Measurements from ENCODE around the gene ESF1. TPM values are rescaled to one million over a fixed set of nuclear protein-coding genes. Genes with fewer than 3 reads are reported as not detected.
"Not testable (repeated sequence)": the region's sequence is repeated elsewhere in the genome, so short reads cannot be mapped to it uniquely, and the experiment has no call there.

ESF1 gene
- total RNA-seq, 2 donors from 2014 or later: 10.4 to 11.1 TPM

DNA sequence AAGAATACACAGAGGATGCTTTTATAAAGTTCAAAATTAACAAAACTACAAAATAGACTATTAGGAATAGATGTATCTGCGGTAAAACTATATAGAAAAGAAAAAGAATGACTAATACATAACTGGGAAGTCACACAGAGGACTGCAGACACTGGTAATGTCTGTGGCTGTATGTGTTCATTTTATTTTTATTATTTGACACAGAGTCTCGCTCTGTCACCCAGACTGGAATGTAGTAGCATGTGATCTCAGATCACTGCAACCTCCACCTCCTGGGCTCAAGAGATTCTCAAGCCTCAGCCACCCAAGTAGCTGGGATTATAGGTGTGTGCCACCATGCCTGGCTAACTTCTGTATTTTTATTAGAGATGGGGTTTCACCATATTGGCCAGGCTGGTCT is 38.9 kb downstream of the ESF1 start:
- Histone ChIP-seq H3K27me3 (no peaks in the 10 kb centered on the region), H3K27ac (no peak overlapping the region), H3K4me1 (no peaks in the 10 kb centered on the region), H3K36me3 (peaks cover 8% of the 10 kb centered on the region), H3K4me3 (no peak overlapping the region), H3K9me3 (peaks cover 0 to 5% of the 10 kb centered on the region in 2 donors)
- DNase-seq (ENCODE audit: low spot score): no peak
- TF ChIP-seq, protein P1, sequence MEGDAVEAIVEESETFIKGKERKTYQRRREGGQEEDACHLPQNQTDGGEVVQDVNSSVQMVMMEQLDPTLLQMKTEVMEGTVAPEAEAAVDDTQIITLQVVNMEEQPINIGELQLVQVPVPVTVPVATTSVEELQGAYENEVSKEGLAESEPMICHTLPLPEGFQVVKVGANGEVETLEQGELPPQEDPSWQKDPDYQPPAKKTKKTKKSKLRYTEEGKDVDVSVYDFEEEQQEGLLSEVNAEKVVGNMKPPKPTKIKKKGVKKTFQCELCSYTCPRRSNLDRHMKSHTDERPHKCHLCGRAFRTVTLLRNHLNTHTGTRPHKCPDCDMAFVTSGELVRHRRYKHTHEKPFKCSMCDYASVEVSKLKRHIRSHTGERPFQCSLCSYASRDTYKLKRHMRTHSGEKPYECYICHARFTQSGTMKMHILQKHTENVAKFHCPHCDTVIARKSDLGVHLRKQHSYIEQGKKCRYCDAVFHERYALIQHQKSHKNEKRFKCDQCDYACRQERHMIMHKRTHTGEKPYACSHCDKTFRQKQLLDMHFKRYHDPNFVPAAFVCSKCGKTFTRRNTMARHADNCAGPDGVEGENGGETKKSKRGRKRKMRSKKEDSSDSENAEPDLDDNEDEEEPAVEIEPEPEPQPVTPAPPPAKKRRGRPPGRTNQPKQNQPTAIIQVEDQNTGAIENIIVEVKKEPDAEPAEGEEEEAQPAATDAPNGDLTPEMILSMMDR (IDR thresholded peaks at IDR 0.05): no peak

DNA sequence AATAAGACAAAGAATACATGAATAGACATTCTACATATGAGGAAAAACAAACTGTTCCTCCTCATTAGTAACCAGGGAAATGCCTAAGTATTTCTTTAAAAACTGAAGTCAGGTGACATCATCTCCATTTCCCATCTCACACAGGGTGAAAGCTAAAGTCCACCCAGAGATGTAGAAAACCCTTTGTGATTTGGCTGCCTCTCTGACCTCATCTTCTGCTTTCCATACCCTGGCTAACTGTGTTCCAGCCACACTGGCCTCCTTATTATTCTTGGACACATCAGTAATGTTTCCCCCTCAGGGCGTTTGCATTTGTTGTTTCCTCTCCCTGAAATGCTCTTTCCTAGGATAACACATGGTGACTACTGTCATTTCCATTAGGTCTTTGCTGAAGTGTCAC is 40.4 kb downstream of the ESF1 start:
- H3K4me1 ChIP-seq: no peaks in the 10 kb centered on the region
- no peaks in the 10 kb centered on the region for H3K27me3 ChIP-seq
- no peak for DNase-seq (ENCODE audit: low spot score)
- peaks cover 0 to 14% of the 10 kb centered on the region in 2 donors for H3K9me3 ChIP-seq
- no peak overlapping the region for H3K27ac ChIP-seq
- TF ChIP-seq, protein P1 (IDR thresholded peaks at IDR 0.05): no peak
- H3K36me3 ChIP-seq: peaks cover 8% of the 10 kb centered on the region
- no peak overlapping the region for H3K4me3 ChIP-seq

DNA sequence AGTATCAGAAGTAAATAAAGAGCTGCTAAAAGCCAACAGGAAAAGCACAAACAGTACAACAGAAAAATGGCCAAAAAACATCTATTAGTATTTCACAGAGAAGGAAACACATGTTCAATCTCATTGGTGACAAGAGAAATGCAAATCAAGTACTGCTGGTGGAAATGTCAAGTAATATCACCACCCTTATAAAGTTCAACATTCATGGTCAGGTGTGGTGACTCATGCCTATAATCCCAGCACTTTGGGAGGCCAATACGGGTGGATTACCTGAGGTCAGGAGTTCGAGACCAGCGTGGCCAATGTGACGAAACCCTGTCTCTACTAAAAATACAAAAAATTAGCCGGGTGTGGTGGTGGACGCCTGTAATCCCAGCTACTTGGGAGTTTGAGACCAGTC is 42.8 kb downstream of the ESF1 start:
- no peak for DNase-seq (ENCODE audit: low spot score)
- Histone ChIP-seq H3K9me3 (peaks cover 0 to 14% of the 10 kb centered on the region in 2 donors), H3K4me3 (no peak overlapping the region), H3K36me3 (peaks cover 8% of the 10 kb centered on the region), H3K4me1 (peaks cover 0 to 9% of the 10 kb centered on the region in 2 donors), H3K27ac (no peak overlapping the region), H3K27me3 (no peaks in the 10 kb centered on the region)
- TF ChIP-seq, protein P1 (IDR thresholded peaks at IDR 0.05): no peak

DNA sequence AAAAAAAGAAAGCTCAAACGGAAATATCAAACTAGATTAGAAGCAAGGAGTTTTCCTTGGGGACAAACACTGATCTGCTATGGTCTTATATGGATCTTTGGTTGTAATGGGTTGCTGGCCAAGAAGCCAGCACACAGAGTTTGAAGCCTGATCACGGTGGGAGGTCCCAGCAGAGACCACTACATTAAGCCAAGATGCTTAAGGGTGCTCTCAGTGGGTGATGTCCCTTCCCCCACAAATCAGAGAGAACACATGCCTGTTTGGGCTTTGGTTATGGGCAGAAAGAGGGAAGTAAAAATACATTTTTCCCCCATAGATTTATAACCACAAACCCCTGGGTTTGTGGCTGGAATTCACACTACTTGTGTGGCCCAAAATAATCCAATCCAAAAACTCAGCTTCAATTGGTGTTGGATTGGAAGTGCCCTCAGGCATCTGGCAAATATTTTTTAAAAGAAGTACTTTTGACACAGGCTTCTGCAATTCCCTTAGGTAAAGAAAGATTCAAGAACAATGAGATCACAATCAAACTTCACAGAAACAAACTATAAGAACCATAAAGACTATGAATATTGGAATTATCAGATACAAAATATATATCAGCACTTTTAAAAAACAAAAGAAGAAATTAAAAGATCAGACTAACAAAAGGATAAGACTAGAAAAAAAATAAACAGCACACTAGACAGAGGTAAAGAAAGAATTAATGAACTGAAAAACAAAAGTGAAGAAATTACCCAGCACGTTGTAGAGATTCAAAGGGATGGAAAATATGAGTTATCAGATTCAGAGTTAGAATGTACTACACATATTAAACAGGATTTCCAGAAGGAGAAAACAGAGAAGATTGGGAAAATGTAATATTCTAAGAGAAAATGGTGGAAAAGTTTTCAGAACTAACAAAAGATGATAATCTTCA is 44.7 kb downstream of the ESF1 start:
- Histone ChIP-seq H3K36me3 (peaks cover 8% of the 10 kb centered on the region), H3K4me3 (no peak overlapping the region), H3K27me3 (no peaks in the 10 kb centered on the region), H3K9me3 (peaks cover 0 to 14% of the 10 kb centered on the region in 2 donors), H3K27ac (peak overlapping the region in 1 of 2 donors; percentile 38), H3K4me1 (peaks cover 0 to 18% of the 10 kb centered on the region in 2 donors)
- DNase-seq (ENCODE audit: low spot score): no peak
- TF ChIP-seq, protein P1 (IDR thresholded peaks at IDR 0.05): no peak

DNA sequence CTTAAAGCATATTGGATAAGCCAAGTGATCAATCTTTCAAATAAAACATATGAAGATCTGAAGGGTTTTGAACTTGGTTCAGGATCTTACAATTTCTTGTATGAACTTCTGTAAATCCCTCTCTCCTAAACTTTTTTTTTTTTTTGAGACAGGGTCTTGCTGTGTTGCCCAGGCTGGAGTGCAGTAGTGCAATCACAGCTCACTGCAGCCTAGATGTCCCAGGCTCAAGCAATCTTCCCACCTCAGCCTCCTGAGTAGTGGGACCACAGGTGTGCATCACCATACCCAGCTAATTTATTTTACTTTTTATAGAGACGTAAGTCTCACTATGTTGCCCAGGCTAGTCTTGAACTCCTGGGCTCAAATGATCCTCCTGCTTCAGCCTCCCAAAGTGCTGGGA is 46.5 kb downstream of the ESF1 start:
- peaks cover 0 to 14% of the 10 kb centered on the region in 2 donors for H3K9me3 ChIP-seq
- H3K27me3 ChIP-seq; DNase-seq (ENCODE audit: low spot score); H3K4me3 ChIP-seq: not testable (repeated sequence)
- peak overlapping the region in 1 of 2 donors; percentile 52 for H3K27ac ChIP-seq
- peaks cover 13% of the 10 kb centered on the region for H3K36me3 ChIP-seq
- peaks cover 0 to 18% of the 10 kb centered on the region in 2 donors for H3K4me1 ChIP-seq

DNA sequence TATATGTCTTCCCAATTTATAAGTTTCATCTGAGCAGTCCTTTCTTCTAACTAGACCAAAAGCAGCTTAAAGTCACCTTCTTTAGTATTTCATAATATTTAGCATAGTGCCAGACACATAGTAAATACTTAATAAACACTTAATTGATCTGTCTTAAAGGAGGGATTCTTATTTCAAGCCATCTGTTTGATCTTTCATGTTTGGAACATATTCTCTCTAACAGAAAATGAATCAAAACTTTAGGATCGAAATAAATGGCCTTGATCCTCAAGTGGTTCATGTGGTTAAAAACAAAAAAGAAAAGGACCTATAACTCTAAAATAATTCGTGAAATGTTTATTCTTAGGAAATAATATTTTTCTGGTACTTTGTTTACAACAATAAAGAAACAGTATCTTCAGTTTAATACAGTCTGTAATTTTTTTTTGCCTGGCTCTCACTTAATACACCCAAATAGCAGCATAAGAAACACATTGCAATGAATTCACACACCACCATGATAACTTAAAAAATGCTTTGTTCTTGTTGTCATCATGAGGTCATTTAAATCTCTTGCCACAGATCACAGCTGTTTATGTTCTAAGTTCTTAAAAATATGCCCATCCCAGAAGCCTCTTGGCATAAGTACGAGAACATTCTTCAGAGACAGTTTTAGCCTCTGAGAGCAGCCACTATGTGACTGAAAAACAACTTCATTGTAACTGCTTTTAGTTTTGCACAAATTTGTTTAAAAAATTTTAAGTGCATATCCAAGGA is 48.1 kb downstream of the ESF1 start:
- Histone ChIP-seq H3K36me3 (peaks cover 22% of the 10 kb centered on the region), H3K4me3 (no peak overlapping the region), H3K9me3 (peaks cover 0 to 14% of the 10 kb centered on the region in 2 donors), H3K27me3 (no peaks in the 10 kb centered on the region), H3K4me1 (peaks cover 0 to 18% of the 10 kb centered on the region in 2 donors), H3K27ac (peak overlapping the region; percentile 51 to 52)
- TF ChIP-seq, protein P1 (IDR thresholded peaks at IDR 0.05): no peak
- no peak for DNase-seq (ENCODE audit: low spot score)
